Femur (tissue), 1 donor: ENCODE results near the gene MIS12.
A peak's percentile ranks its signal among the peaks of the same experiment; 100 is the strongest.

ENCODE experiments used
- DNase-seq: peaks from one replicate; pipeline ENCODE4 v3.0.0-alpha.2; 2017

The MIS12 gene

GRCh38 chr17:5500589-5501391 is 14.4 kb downstream of the MIS12 start:
- DNase-seq, result peak; percentile 97

DNA sequence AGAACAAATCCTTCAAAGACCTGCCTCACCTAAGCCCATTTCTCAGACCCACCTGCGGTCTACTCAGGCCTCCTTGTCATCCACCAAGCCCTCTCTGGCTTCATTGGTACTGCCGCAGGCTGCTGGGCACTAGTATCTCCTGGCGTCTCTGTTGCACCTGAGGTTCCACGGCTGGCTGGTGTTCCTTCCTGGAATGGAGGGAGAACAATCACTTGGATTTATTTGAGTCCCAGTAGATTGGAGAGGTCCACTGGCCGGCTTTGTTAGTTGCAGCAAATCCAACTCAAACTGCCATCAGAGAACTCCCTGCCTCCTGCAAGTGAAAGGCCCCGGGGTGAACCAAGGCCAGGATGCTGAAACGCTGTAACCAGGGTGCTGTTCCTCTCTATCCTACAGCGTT is 15.3 kb downstream of the MIS12 start:
- DNase-seq, result no peak

DNA sequence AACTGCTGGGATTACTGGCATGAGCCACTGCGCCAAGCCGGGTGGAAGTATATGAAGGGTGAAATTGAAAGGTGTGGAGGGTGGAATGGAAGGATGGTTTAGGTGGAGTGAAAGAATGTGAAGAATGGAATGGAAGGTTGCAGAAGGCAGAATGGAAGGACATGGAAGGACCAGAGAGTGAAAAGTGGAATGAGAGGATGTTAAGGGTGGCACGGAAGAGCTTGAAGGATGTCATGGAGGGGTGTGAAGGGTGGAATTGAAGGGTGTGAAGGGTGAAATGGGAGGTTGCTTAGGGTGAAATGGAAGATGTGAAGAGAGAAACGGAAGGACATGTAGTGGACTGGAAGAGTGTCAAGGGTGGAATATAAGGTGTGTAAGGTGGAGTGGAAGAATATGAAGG is 16.2 kb downstream of the MIS12 start:
- DNase-seq, result no peak

DNA sequence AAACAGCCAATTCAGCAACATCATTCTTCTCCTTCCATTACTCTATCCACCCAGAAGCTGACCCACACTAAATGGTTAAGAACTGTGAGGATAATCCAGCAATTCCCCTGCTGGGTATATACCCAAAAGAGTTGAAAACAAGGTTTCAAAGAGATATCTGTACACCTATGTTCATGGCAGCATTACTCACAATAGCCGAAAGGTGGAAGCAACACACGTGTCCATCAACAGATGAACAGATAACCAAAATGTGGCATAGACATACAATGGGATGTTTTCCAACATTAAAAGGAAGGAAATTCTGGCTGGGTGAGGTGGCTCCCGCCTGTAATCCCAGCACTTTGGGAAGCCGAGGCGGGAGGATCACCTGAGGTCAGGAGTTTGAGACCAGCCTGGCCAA is 19.9 kb downstream of the MIS12 start:
- DNase-seq, result no peak

GRCh38 chr17:5508810-5509209 is 22.4 kb downstream of the MIS12 start:
- no peak for DNase-seq

- no peak for DNase-seq
These were observed 23.1 kb downstream of the MIS12 start for GRCh38 chr17:5509482-5509881.

GRCh38 chr17:5510771-5511170 is 24.4 kb downstream of the MIS12 start:
- DNase-seq, result no peak

- no peak for DNase-seq
These were observed 25.2 kb downstream of the MIS12 start for GRCh38 chr17:5511401-5512225.

GRCh38 chr17:5513628-5514027 is 27.3 kb downstream of the MIS12 start:
- no peak for DNase-seq

DNA sequence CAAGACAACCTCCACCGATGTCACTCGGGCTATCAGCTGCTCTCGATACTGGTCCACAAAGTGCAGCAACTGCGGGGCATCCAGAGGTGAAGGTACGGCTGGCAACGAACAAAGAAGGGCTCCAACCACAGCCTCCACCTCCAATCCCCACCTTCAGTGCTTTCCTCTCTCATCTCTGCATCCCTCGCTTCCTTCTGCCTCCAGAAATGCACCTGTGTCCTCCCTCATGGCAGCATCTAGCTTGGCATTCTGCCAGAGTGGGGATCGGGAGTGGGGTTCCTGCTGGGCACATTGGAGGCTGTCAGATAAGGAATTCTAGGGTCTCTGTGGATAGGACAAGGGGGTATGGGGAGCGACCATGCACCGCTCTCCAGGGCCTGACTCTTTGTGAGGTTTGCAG is 28.6 kb downstream of the MIS12 start:
- DNase-seq, result no peak

- no peak for DNase-seq
These were observed 29.9 kb downstream of the MIS12 start for GRCh38 chr17:5516060-5516792.

GRCh38 chr17:5522476-5522875 is 36.1 kb downstream of the MIS12 start:
- no peak for DNase-seq

DNA sequence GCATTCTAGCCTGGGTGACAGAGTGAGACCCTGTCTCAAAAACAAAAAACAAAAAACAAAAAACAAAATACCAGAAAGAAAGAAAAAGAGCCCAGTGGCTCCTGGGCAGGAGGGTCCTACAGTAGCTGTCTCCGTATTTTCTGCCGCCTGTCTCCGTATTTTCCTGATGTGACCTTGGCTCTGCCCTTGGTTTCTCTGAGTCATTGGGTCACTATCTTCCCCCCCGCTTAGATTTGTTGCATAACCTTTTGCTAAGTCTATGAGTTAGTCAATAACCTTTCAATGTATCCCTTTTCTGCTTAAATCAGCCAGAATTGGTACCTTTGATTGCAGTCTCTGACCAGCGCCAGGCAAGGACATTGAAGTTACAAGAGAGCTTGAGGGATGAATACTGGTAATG is 36.9 kb downstream of the MIS12 start:
- DNase-seq, result no peak

- peak; percentile 92 for DNase-seq
These were observed 40.6 kb downstream of the MIS12 start for GRCh38 chr17:5526821-5527598.

GRCh38 chr17:5527601-5528250 is 41.4 kb downstream of the MIS12 start:
- no peak for DNase-seq

DNA sequence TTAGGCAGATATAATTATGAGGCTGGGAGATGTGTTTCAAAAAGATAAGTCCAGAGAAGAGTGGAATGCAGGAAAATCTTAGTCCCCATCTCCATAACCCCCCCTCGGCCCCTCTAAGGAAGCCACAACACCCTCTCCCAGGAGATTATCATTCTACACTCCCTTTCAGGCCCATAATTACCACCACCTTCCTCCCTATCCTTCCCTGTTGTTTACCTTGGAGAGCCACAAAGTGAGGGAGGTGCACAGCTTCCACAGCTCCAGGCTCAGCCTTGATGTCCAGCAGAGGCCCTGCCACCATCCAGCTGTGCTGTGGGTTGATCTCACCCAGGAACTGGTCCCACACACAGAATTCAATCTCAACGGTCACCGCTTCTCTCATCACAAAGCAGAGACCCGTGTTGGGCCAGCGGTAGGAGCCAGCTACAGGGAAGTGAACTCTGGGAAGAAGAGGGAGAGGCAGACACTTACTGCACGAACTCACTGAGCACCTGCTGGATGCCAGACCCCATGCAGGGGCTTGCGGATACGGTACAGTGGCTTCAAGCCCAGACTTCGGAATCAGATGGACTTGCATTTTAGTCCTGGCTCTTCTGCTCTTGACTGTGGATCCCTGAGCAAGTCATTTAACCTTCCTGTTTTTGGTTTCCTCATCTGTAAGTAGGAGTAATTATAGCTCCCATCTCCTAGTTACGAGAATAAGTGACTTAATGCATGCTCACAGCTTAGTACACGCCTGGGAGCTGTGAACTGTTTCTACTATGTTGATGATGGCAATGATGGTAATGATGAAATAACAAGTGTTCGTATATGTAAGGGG is 44.1 kb downstream of the MIS12 start:
- DNase-seq, result no peak

DNA sequence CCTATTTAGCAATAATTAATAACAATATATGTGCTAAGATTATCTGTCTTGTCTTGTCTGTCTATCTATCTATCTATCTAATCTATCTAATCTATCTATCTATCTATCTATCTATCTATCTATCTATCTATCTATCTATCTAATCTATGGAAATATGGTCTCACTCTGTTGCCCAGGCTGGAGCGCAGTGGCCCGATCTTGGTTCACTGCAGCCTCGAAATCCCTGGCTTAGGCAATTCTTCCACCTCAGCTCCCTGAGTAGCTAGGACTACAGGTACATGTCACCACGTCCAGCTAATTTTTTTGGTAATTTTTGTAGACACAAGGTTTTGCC is 44.7 kb downstream of the MIS12 start:
- DNase-seq, result no peak

- DNase-seq, result no peak
These were observed 46.2 kb downstream of the MIS12 start for GRCh38 chr17:5532581-5532980.

DNA sequence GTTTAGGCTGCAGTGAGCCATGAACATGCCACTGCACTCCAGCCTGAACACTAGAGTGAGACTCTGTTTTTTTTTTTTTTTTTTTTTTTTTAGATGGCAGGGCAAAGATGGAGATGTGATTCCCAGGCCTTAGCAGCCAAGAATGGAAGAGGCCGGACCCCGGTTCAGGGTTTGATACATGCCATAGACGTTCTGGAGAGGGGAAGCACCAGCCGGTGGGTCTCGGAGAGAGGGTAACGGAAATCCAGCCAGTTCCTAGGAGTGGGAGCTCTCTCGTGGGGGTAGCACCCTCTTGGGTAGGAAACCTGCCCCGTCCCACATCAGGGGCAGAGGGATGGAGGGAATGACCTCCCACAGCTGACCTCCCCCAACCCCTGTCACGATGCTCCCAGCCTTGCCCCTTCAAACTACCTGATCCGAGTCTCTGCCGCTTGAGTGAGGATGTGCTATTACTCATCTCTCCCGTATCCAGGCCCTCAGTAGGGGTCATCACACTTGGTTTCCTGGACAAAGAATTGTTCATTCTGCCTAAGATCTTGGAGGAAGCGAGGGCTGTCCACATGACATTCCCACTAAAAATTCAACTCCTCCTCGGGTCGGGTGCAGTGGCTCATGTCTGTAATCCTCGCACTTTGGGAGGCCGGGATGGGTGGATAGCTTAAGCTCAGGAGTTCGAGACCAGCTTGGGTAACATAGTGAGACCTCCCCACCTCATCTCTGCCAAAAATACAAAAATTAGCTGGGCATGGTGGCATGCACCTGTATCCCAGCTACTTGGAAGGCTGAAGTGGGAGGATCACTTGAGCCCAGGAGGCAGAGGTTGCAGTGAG is 47.3 kb downstream of the MIS12 start:
- no peak for DNase-seq

DNA sequence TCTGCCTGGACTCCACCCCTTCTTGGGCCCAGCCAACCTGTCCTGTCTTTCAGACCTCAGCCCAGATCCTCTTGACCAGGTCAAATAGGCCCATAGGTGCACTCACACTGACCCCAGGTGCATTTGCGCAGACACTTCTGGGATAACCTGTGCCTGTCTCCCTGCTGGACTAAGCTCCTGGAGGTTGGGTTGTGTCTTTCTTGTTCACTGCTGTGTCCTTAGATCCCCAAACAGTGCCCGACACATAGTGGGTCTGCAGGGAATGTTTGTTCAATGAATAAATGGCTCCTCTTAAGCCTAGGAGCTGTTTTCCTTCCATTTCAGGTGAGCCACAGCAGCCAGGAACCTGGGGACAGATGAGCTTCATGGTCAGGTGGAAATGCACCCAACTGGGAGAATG is 49.1 kb downstream of the MIS12 start:
- no peak for DNase-seq
